Measurements from ENCODE around the gene ZMIZ2. TPM values are rescaled to one million over a fixed set of nuclear protein-coding genes. Genes with fewer than 3 reads are reported as not detected.
"Not testable (repeated sequence)": the region's sequence is repeated elsewhere in the genome, so short reads cannot be mapped to it uniquely, and the experiment has no call there.

Gene ZMIZ2
- polyA plus RNA-seq, 1 donor: 37.4 TPM

DNA sequence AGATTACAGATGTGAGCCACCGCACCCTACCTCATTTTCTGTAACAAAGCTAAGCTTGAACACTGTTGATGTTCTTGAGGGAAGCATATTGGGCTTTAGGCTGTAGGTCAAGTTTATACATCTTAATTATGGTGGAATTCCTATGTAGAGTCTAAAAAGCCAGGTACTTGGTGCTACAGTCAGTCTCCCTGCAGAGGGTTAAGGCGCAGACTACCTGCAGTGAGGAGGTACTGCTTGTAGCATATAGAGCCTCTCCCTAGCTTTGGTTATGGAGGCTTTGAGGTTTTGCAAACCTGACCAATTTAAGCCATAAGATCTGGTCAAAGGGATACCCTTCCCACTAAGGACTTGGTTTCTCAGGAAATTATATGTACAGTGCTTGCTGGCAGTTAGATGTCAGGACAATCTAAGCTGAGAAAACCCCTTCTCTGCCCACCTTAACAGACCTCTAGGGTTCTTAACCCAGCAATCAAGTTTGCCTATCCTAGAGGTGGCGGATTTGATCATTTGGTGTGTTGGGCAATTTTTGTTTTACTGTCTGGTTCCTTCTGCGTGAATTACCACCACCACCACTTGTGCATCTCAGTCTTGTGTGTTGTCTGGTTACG lies 53.9 kb downstream of the ZMIZ2 start:
- no peak for DNase-seq (ENCODE audit: low read depth)

GRCh38 chr7:44803828-44804519 lies 55.3 kb downstream of the ZMIZ2 start:
- DNase-seq (ENCODE audit: low read depth): not testable (repeated sequence)

DNA sequence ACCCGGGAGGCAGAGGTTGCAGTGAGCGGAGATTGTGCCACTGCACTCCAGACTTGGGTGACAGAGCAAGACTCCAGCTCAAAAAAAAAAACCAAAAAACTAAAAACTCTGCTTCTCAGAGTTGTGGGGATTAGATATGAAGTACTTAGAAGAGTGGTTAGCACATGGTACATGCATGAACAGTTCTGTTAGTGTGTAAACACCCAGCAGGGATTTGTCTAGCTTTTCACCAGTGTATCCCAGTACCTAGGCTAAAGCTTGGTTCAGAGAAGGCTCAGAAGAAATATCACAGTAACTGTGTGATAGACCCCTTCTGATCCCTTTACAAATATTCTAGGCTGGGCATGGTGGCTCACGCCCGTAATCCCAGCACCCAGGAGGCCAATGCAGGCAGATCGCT lies 57.3 kb downstream of the ZMIZ2 start:
- DNase-seq (ENCODE audit: low read depth): no peak

DNA sequence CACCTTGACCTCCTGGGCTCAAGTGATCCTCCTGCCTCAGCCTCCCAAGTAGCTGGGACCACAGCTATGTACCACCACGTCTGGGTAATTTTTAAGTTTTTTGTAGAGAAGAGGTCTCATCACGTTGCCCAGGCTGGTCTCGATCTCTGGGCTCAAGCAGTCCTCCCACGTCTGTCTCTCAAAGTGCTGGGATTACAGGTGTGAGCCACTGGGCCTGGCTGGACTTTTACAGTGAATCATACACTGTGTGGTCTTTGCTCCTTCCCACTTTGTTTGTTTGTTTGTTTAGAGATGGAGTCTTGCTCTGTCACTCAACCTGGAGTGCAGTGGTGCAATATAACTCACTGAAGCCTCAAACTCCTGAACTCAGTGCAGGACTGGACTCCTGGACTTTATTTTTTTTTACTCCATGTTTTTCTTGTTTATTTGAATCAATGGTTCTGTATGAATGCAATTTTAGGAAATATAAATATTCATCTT lies 60.3 kb downstream of the ZMIZ2 start:
- DNase-seq (ENCODE audit: low read depth): no peak

GRCh38 chr7:44811093-44811492 lies 62.4 kb downstream of the ZMIZ2 start:
- no peak for DNase-seq (ENCODE audit: low read depth)

DNA sequence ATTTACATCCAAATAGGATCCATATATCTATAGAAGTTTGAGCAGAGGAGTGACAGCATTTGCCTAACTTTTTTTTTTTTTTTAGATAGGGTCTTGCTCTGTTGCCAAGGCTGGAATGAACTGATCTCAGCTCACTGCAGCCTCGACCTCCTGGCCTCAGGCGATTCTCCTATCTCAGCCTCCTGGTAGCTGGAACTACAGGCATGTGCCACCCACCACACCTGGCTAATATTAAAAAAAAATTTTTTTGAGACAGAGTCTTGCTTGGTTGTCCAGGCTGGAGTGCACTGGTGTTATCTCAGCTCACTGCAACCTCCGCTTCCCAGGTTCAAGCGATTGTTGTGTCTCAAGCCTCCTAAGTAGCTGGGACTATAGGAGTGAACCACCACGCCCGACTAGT lies 62.9 kb downstream of the ZMIZ2 start:
- DNase-seq (ENCODE audit: low read depth): no peak

GRCh38 chr7:44814919-44815318 lies 66.3 kb downstream of the ZMIZ2 start:
- DNase-seq (ENCODE audit: low read depth): no peak

- DNase-seq (ENCODE audit: low read depth): no peak
These were observed 70.6 kb downstream of the ZMIZ2 start for GRCh38 chr7:44819292-44819691.

Other genes starting within 250 kb of the ZMIZ2 start
- gene NPC1L1, start 207.5 kb upstream of the ZMIZ2 start, polyA plus RNA-seq (ENCODE audit: insufficient read length): 0.04 TPM
- 56.7 TPM for gene DDX56, start 174.9 kb upstream of the ZMIZ2 start, polyA plus RNA-seq (ENCODE audit: insufficient read length)
- gene TMED4, start 166.6 kb upstream of the ZMIZ2 start, polyA plus RNA-seq (ENCODE audit: insufficient read length): 94.3 TPM
- 61.2 TPM for gene OGDH, start 142.2 kb upstream of the ZMIZ2 start, polyA plus RNA-seq (ENCODE audit: insufficient read length)
- gene PPIA, start 47.8 kb downstream of the ZMIZ2 start, polyA plus RNA-seq (ENCODE audit: insufficient read length): 754 TPM
- 116 TPM for gene H2AZ2, start 99.2 kb downstream of the ZMIZ2 start, polyA plus RNA-seq (ENCODE audit: insufficient read length)
- gene PURB, start 136.7 kb downstream of the ZMIZ2 start, polyA plus RNA-seq (ENCODE audit: insufficient read length): 33.9 TPM
- gene MYO1G, start 230.2 kb downstream of the ZMIZ2 start, polyA plus RNA-seq (ENCODE audit: insufficient read length): 0.77 TPM

All from forelimb muscle (tissue), 1 donor.